A673 (cell line): Measurements from ENCODE around the gene MEFV. TPM values are rescaled to one million over a fixed set of nuclear protein-coding genes. Genes with fewer than 3 reads are reported as not detected.

ENCODE experiments used
- BruUV-seq: library from RNA; stranded (reverse); fragments of 400-500 nt; replicated peaks from 2 replicates; lab custom pipeline; 2021; lab: Mats Ljungman, UMichigan
- CTCF ChIA-PET: fragments of 300-600 bp; sonication (Branson Sonifier 250); formaldehyde crosslinking; loops from one replicate; lab custom pipeline; 2022; ENCODE audit warnings: antibody characterized with exemption; lab: Charles Lee
- POLR2A ChIA-PET: fragments of 300-600 bp; sonication (Branson Sonifier 250); formaldehyde crosslinking; loops from one replicate; lab custom pipeline; 2022; ENCODE audit warnings: antibody characterized with exemption; ENCODE audit not compliant: low non-redundant PET; lab: Charles Lee
- DNase-seq: peaks from one replicate; pipeline ENCODE4 v3.0.0-alpha.2; 2015; ENCODE audit warnings: low spot score
- H3K27ac ChIP-seq: fragments of 200-600 bp; sonication (generic); 2 replicates; pipeline ENCODE4 v1.5.1; 2016; ENCODE audit warnings: mixed run types, low read depth, mild to moderate bottlenecking, mixed read lengths, antibody characterized with exemption, low read length; ENCODE audit not compliant: poor library complexity, severe bottlenecking
- H3K27me3 ChIP-seq: fragments of 200-600 bp; sonication (generic); replicated peaks from 2 replicates; pipeline ENCODE4 v1.6.1; 2017; ENCODE audit warnings: mixed run types, low read depth, mild to moderate bottlenecking, mixed read lengths, antibody characterized with exemption, low read length; ENCODE audit not compliant: insufficient read depth, poor library complexity
- H3K36me3 ChIP-seq: fragments of 200-600 bp; sonication (generic); 2 replicates; pipeline ENCODE4 v1.6.1; 2016; ENCODE audit warnings: mixed run types, mild to moderate bottlenecking, mixed read lengths, antibody characterized with exemption, low read length; ENCODE audit not compliant: insufficient read depth, poor library complexity, severe bottlenecking
- H3K4me1 ChIP-seq: fragments of 200-600 bp; sonication (generic); 2 replicates; pipeline ENCODE4 v1.6.1; 2017; ENCODE audit warnings: mixed run types, mild to moderate bottlenecking, mixed read lengths, antibody characterized with exemption, low read length; ENCODE audit not compliant: insufficient read depth, poor library complexity, severe bottlenecking
- H3K4me3 ChIP-seq: fragments of 200-600 bp; sonication (generic); 2 replicates; pipeline ENCODE4 v1.5.1; 2016; ENCODE audit warnings: low read depth, mixed run types, mild to moderate bottlenecking, mixed read lengths, low read length; ENCODE audit not compliant: poor library complexity, severe bottlenecking
- H3K9me3 ChIP-seq: fragments of 200-600 bp; sonication (generic); 2 replicates; pipeline ENCODE4 v1.6.1; 2016; ENCODE audit warnings: mixed run types, low read depth, mild to moderate bottlenecking, mixed read lengths, antibody characterized with exemption, low read length; ENCODE audit not compliant: poor library complexity, severe bottlenecking
- EZH2 ChIP-seq: fragments of 200-600 bp; sonication (generic); IDR thresholded peaks from 2 replicates; pipeline ENCODE4 v1.6.1; 2017; ENCODE audit warnings: borderline replicate concordance, low read depth, mild to moderate bottlenecking, mixed read lengths, antibody characterized with exemption, low read length; ENCODE audit not compliant: poor library complexity, severe bottlenecking
- intact Hi-C: fragments of 100-400 bp; cut with micrococcal nuclease; formaldehyde crosslinking; loops from one replicate; pipeline ENCODE4 v1.10.0; 2022; ENCODE audit not compliant: unreplicated experiment
- total RNA-seq: library from RNA; stranded (reverse); gene quantifications from 2 replicates; pipeline ENCODE4 v1.2.3, GENCODE V29; 2021
- TF ChIP-seq, protein P1 (sequence below): fragments of 300-800, 200-600 bp; sonication (generic); conservative IDR thresholded peaks from 2 replicates; pipeline ENCODE4 v1.5.1; 2017; ENCODE audit warnings: low read depth, mild to moderate bottlenecking, antibody characterized with exemption, low read length, moderate library complexity, mixed read lengths

Gene MEFV
- total RNA-seq, 1 experiment from 2014 or later = not detected

GRCh38 chr16:3192476-3193019, 63.9 kb downstream of the MEFV start:
- Histone ChIP-seq H3K4me1 (peaks cover 16% of the 10 kb centered on the region), H3K36me3 (no peaks in the 10 kb centered on the region), H3K4me3 (no peak overlapping the region), H3K27me3 (no peaks in the 10 kb centered on the region), H3K9me3 (no peaks in the 10 kb centered on the region), H3K27ac (no peak overlapping the region)
- TF ChIP-seq, protein P1, sequence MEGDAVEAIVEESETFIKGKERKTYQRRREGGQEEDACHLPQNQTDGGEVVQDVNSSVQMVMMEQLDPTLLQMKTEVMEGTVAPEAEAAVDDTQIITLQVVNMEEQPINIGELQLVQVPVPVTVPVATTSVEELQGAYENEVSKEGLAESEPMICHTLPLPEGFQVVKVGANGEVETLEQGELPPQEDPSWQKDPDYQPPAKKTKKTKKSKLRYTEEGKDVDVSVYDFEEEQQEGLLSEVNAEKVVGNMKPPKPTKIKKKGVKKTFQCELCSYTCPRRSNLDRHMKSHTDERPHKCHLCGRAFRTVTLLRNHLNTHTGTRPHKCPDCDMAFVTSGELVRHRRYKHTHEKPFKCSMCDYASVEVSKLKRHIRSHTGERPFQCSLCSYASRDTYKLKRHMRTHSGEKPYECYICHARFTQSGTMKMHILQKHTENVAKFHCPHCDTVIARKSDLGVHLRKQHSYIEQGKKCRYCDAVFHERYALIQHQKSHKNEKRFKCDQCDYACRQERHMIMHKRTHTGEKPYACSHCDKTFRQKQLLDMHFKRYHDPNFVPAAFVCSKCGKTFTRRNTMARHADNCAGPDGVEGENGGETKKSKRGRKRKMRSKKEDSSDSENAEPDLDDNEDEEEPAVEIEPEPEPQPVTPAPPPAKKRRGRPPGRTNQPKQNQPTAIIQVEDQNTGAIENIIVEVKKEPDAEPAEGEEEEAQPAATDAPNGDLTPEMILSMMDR = no peak
- no peak for TF ChIP-seq EZH2
- no peak for DNase-seq
- intact Hi-C loops = no loop called here
- BruUV-seq = no TSS peak
- ChIA-PET CTCF (no interaction called here), POLR2A (no interaction called here)

Other genes starting within 250 kb of the MEFV start
- gene CLDN9, start 243.7 kb downstream of the MEFV start, total RNA-seq = not detected in 2 replicates
- 0.21 and 0.31 TPM in 2 replicates for gene CLDN6, start 238.4 kb downstream of the MEFV start, total RNA-seq
- 23.7 and 39.5 TPM in 2 replicates for gene TNFRSF12A, start 236.3 kb downstream of the MEFV start, total RNA-seq
- gene HCFC1R1, start 232.7 kb downstream of the MEFV start, total RNA-seq = 46.6 and 51.4 TPM in 2 replicates
- gene THOC6, start 232.6 kb downstream of the MEFV start, total RNA-seq = 52.5 and 59.3 TPM in 2 replicates
- gene BICDL2, start 219.7 kb downstream of the MEFV start, total RNA-seq = not detected in 2 replicates
- gene MMP25, start 210.1 kb downstream of the MEFV start, total RNA-seq = 0.80 and 1.3 TPM in 2 replicates
- gene IL32, start 191.0 kb downstream of the MEFV start, total RNA-seq = 4.5 and 7.7 TPM in 2 replicates
- not detected in 2 replicates for gene ZSCAN10, start 157.3 kb downstream of the MEFV start, total RNA-seq
- 16.8 and 19.0 TPM in 2 replicates for gene ZNF205, start 144.0 kb downstream of the MEFV start, total RNA-seq
- 16.0 and 16.1 TPM in 2 replicates for gene ZNF213, start 121.6 kb downstream of the MEFV start, total RNA-seq
- gene OR1F1, start 68.4 kb downstream of the MEFV start, total RNA-seq = not detected in 2 replicates
- 10.8 and 13.0 TPM in 2 replicates for gene ZNF200, start 21.5 kb downstream of the MEFV start, total RNA-seq
- 30.0 and 34.8 TPM in 2 replicates for gene ZNF263, start 26.9 kb upstream of the MEFV start, total RNA-seq
- 5.7 and 7.9 TPM in 2 replicates for gene TIGD7, start 48.8 kb upstream of the MEFV start, total RNA-seq
- gene ZNF75A, start 48.9 kb upstream of the MEFV start, total RNA-seq = 40.9 and 44.5 TPM in 2 replicates
- not detected in 2 replicates for gene OR2C1, start 99.3 kb upstream of the MEFV start, total RNA-seq
- 17.2 and 17.3 TPM in 2 replicates for gene ZSCAN32, start 144.4 kb upstream of the MEFV start, total RNA-seq
- gene ZNF174, start 144.6 kb upstream of the MEFV start, total RNA-seq = 12.2 and 13.7 TPM in 2 replicates
- gene ZNF597, start 186.9 kb upstream of the MEFV start, total RNA-seq = 2.4 and 2.8 TPM in 2 replicates
- gene NAA60, start 187.0 kb upstream of the MEFV start, total RNA-seq = 39.4 and 40.7 TPM in 2 replicates
- gene C16orf90, start 238.9 kb upstream of the MEFV start, total RNA-seq = not detected in 2 replicates
- 22.6 and 36.5 TPM in 2 replicates for gene CLUAP1, start 244.4 kb upstream of the MEFV start, total RNA-seq